Hematopoietic multipotent progenitor cell treated with erythropoietin and hydrocortisone succinate and interleukin-3 and kit ligand, for 4 days (in vitro differentiated cells): ENCODE results near the gene SELENON.

Source experiments
- DNase-seq: peaks from one replicate; pipeline ENCODE4 v3.0.0-alpha.2; 2015

The SELENON gene

GRCh38 chr1:25795211-25795610 is 4.8 kb upstream of the SELENON start:
- DNase-seq, result no peak

GRCh38 chr1:25795946-25796810 is 3.8 kb upstream of the SELENON start:
- no peak for DNase-seq

- DNase-seq, result peak; percentile 90
These were observed 3.1 kb upstream of the SELENON start for GRCh38 chr1:25796811-25797458.

GRCh38 chr1:25797939-25798338 is 2.1 kb upstream of the SELENON start:
- DNase-seq, result peak; percentile 77

- DNase-seq, result no peak
These were observed 1.2 kb upstream of the SELENON start for GRCh38 chr1:25798666-25799351.

GRCh38 chr1:25799352-25799934 is 550 bp upstream of the SELENON start:
- DNase-seq, result no peak

- DNase-seq, result no peak
These were observed 847 bp downstream of the SELENON start for GRCh38 chr1:25800703-25801377.

- DNase-seq, result peak; percentile 75
These were observed 2.9 kb downstream of the SELENON start for GRCh38 chr1:25802915-25803314.

GRCh38 chr1:25803368-25803767 is 3.4 kb downstream of the SELENON start:
- DNase-seq, result no peak

GRCh38 chr1:25804244-25804963 is 4.4 kb downstream of the SELENON start:
- no peak for DNase-seq

- DNase-seq, result no peak
These were observed 5.2 kb downstream of the SELENON start for GRCh38 chr1:25804964-25805862.

- no peak for DNase-seq
These were observed 5.9 kb downstream of the SELENON start for GRCh38 chr1:25805863-25806225.

- no peak for DNase-seq
These were observed 6.4 kb downstream of the SELENON start for GRCh38 chr1:25806418-25806817.

- DNase-seq, result no peak
These were observed 7.7 kb downstream of the SELENON start for GRCh38 chr1:25807480-25808390.

GRCh38 chr1:25808481-25809244 is 8.7 kb downstream of the SELENON start:
- DNase-seq, result no peak

GRCh38 chr1:25809283-25809926 is 9.4 kb downstream of the SELENON start:
- peak; percentile 60 for DNase-seq

- no peak for DNase-seq
These were observed 9.9 kb downstream of the SELENON start for GRCh38 chr1:25809929-25810328.
